DMS53 treated with DMSO at 0.1 percent for 48 hours (cell line): ENCODE measurements around the gene SAG.

Experiments used
- DNase-seq: peaks from one replicate; lab custom pipeline; 2025; ENCODE audit not compliant: unreplicated experiment; lab: John Stamatoyannopoulos, UW

SAG gene

GRCh38 chr2:233307565-233307964 lies at the start of gene SAG:
SAG (plus strand) TSS chr2:233307816; CDS start chr2:233309190, 1,374 bp downstream.
- no peak for DNase-seq

DNA sequence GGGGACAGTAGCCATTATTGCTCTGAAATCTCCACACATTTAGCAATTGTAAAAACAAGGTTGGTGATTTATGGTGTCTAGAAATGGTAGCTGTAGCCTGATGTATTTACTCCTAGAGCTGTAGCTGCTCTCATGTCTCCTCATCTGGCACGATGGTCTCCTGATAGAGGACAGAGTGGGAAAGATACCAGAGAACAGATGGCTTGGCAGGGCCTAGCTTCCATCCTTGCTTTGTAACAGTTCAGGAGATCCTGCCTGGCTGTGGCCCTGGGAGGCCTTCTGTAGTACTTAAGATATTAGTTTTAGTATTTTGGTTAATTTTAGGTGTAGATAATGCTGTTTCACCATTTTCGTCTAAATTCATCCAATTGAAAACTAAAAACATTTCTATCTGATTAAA lies 49.4 kb upstream of the SAG start:
- DNase-seq = no peak

DNA sequence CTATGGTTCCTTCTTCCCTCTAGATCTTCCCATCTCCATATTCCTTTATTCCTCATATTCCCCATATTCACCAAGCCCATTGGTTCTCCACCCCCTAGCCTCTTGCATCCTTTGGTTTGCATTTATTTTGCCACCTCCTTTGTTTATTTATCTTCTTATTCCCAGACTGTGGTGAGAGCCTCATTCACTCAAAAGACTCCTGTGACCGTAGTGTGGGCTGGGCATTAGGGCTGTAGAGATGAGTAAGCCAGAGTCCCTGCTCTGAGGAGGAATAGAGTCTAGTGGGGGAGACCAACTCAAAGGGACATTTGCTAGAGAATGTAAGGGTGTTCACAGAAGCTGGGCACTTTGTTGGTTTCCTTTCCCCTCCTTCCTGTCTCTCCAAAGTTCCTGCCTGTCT lies 47.9 kb upstream of the SAG start:
- DNase-seq = no peak

DNA sequence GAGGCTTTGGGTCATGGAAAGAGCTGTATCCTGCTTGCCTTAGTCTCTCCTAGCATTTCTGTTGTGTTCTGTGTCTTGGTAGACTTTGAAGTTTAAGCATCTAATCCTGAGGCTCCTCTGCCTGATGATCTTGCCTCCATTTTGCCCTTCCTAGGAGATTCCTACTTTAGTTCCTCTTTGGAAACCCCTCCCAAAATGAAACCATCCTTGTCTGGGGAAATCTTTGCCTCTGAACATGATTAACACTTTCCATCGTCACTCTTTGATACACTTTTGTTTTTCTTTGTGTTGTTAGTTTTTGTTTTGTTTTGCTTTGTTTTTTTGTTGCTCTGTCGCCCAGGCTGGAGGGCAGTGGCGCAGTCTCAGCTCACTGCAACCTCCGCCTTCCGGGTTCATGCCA lies 47.0 kb upstream of the SAG start:
- no peak for DNase-seq

GRCh38 chr2:233261819-233262555 lies 45.6 kb upstream of the SAG start:
- DNase-seq = no peak

GRCh38 chr2:233262562-233262961 lies 45.1 kb upstream of the SAG start:
- no peak for DNase-seq

GRCh38 chr2:233263045-233263570 lies 44.5 kb upstream of the SAG start:
- DNase-seq = no peak

DNA sequence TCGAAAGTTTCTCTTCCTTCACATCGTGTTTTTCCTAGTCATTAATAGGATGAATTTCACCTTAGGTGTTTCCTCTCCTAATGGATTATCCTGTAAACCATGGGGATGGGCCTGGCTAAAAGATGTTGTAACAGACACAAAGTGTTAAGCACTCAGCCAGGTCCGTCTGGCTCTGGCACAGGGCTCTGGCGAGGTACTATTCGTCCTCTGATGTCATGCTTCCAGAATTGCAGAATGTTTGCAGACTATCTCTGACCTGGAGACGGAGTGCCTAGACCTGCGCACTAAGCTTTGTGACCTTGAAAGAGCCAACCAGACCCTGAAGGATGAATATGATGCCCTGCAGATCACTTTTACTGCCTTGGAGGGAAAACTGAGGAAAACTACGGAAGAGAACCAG lies 42.9 kb upstream of the SAG start:
- DNase-seq = no peak

GRCh38 chr2:233265899-233266431 lies 41.7 kb upstream of the SAG start:
- DNase-seq = no peak

GRCh38 chr2:233266481-233266880 lies 41.1 kb upstream of the SAG start:
- DNase-seq = no peak

- no peak for DNase-seq
These were observed 39.9 kb upstream of the SAG start for GRCh38 chr2:233267516-233268245.

- DNase-seq = no peak
These were observed 37.2 kb upstream of the SAG start for GRCh38 chr2:233270366-233270765.

DNA sequence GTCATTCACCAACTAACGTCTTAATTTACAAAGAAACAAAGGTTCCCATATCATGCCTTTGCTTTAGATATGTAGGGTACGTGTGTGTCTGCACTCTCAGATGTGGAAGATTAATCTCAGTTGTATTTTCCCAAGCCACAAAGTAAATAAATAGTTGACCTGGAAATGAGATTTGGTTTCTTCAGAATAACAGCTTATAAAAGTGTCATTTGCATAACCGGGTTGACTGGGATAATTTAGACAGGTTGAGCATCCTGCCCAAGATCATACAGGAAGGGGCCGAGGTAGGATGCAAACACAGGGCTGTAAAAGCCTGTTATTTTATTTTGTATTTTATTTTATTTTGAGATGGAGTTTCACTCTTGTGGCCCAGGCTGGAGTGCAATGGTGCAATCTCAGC lies 36.7 kb upstream of the SAG start:
- no peak for DNase-seq

- DNase-seq = no peak
These were observed 35.9 kb upstream of the SAG start for GRCh38 chr2:233271693-233272092.

- no peak for DNase-seq
These were observed 34.5 kb upstream of the SAG start for GRCh38 chr2:233273120-233273519.

DNA sequence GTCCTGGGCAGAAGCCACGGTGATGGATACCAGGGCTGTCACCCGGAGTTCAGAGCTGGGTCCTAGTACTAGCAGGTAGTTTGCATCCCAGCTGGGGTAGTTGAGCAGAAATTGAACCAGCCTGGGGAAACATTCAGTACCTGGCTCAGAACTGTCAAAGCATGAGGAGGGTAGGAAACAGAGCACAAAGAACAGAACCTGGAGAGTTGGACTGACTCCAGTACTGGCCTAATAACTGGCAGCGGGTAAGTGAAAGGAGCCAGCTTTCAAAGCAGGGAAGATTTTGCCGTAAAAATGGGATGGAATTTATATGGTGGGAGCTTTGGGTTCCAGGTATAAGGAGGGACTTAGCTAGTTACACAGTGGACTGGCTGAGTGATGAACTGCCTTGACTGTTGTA lies 32.4 kb upstream of the SAG start:
- DNase-seq = no peak

- DNase-seq = no peak
These were observed 28.7 kb upstream of the SAG start for GRCh38 chr2:233278921-233279320.

DNA sequence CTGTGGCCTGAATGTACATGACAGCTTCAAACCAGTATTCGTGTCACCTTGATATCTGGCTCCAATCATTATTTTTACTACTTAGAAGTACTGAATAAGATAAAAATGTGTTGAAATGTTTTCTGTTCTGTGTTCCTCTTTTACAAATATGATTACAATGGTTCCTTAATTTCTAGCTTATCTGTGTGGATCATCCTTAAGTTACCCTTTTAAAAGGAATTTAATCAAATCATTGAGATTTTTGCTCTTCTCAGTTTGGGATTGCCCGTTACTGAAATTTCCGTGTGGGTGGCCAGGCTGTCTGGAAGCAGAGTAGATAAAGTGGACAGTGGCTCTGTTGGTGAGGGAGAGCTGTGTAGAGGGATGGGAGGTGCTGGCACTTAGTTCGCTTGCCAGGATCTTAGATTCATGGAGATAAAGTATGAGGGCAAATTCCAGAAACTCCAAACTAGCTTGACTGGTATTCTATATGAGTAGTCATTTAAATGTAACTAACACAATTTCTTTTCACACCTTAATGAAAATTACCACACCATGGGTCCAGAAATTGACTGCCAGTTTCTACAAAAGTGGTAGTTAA lies 27.4 kb upstream of the SAG start:
- no peak for DNase-seq

DNA sequence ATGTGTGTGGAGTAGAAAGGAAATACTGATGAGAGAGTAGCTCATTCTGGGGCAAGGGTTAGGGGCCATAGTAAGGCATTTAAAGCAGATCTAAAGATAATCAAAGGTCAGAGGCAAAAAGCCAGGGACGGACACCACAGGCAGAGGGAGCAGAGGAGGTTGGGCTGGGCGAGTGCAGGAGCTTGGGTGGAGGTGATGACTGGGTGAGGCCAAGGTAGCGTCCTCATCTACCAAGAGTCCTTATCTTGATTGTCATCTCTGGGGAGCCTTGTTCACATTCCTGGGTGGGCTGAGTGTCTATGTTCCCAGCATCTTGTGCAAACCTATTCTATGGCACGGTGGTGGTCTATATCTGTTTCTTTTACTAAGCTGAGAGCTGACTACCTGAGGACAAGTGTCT lies 26.1 kb upstream of the SAG start:
- DNase-seq = no peak

DNA sequence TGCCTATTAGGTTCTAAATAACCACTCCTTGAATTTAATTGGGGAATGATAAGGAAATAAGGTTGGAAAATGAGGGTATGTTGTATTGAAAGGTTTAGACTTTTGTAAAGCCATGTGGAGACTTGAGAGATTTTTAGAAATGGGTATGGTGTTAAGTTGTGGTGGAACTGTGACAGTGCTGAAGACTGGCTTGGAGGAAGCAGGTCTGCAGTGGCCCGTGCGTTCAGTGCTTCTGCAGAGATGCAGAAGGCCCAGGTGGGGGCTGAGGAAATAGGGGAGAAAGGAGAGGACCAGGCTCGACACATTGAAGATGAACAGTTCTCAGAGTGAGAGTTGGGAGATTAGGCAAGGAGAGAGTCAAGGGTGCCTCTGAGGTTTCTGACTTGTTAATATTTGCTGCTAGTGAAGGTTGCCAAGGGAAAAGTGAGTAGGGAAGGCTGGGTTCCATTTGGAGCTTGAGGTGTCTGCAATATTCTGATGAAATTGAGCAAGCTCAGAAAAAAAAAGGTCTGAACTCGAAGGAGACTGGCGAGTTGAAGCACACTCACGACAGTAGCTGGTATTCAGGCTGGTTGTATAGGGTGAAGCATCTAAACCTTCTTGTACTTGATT lies 25.5 kb upstream of the SAG start:
- no peak for DNase-seq

DNA sequence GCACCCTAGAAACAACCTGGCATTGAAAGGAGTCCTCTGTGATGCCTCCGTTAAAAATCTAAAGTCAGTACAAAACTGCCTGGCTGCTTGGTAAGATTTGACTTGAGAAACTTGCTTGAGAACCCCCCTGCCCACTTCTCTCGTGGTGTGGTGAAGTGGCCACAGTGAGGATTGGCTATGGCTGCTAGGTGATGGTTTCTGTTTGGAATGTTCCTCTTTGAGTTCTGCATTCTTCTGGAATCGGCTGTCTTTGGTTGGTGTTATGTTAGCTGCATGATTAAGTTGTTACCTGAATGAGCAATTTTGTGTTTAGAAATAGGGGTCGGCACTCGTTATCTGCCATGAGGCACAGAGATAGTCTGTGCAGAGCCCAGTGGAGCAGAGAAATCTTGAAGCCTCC lies 21.7 kb upstream of the SAG start:
- no peak for DNase-seq
